ENCODE results near the gene TMEM244.

TMEM244 gene

DNA sequence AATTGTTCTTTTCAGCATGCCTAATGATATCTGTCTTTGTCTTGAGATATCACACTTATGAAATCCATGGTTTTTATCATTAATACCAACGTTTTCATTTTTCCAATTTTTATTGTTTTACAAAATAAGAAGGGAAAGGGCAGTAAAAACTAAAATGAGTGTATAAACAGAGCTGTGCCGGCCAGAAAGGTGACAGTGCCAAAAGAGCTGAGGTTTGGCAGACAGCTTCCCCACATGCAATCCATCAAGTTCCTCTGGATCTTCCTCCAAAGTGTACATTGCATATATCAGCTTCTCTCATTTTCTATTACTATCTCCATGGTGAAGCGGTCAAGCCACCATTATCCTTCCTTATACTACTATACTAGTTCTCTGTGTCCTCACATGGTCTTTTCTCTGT is 10.1 kb upstream of the TMEM244 start:
- Histone ChIP-seq H3K27ac (ENCODE audit: low read depth, low read length) (no peak overlapping the region), H3K4me1 (ENCODE audit: control insufficient read depth in 5 of 5, insufficient read depth in 5 of 5, low read length in 5 of 5) (peaks cover 0 to 3% (median 0%) of the 10 kb centered on the region in 5 donors), H3K36me3 (ENCODE audit: control insufficient read depth in 5 of 5, insufficient read depth in 5 of 5, low read length in 5 of 5) (no peaks in the 10 kb centered on the region), H3K9me3 (ENCODE audit: control insufficient read depth in 5 of 5, low read length in 5 of 5) (no peaks in the 10 kb centered on the region), H3K9ac (ENCODE audit: low read length in 5 of 5) (no peak overlapping the region), H3K27me3 (ENCODE audit: control insufficient read depth in 5 of 5, insufficient read depth in 4 of 5, low read length in 5 of 5) (no peaks in the 10 kb centered on the region), H3K4me3 (ENCODE audit: low read depth in 1 of 5, low read length in 5 of 5) (no peak overlapping the region)

DNA sequence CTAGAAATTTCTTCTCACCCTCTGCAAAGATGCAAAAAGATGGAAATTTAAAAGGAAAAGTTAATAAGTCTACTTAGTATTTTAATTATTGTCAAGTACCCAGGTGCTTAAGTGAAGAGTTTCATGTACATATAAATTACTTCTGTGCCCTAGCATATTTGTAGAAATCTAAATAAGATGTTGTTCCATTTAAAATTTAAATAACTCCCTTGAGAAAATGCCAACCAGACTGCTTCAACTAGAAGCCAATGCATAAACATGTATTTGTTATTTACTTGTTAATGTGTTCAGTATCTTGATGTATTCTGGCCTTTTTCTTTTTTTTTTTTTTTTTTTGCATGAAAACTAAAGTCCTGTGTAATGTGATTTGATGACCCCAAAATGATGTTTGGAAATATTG is 6.3 kb upstream of the TMEM244 start:
- H3K4me1 ChIP-seq (ENCODE audit: control insufficient read depth in 5 of 5, insufficient read depth in 5 of 5, low read length in 5 of 5), result peaks cover 0 to 3% (median 0%) of the 10 kb centered on the region in 5 donors
- no peaks in the 10 kb centered on the region for H3K9me3 ChIP-seq (ENCODE audit: control insufficient read depth in 5 of 5, low read length in 5 of 5)

DNA sequence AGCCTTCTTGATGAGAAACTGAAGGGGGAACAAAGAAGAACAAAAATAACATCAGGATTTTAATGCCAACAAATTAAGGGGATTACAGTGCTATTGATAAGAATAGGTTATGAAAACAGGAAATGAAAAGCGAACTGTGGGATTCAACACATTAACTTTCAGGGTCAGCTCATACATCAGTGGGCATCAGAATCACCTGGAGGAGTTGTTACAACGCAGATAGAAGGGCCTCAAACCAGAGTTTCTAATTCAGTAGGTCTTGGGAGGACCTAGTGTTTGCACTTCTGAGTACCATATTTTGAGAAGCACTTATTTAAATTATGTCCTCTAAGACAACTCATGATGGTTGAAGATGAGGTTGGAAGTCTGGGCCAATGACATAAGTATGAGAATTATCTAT is 5.6 kb upstream of the TMEM244 start:
- Histone ChIP-seq H3K36me3 (ENCODE audit: control insufficient read depth in 5 of 5, insufficient read depth in 5 of 5, low read length in 5 of 5) (no peaks in the 10 kb centered on the region), H3K27ac (ENCODE audit: low read depth, low read length) (no peak overlapping the region), H3K9me3 (ENCODE audit: control insufficient read depth in 5 of 5, low read length in 5 of 5) (no peaks in the 10 kb centered on the region), H3K27me3 (ENCODE audit: control insufficient read depth in 5 of 5, insufficient read depth in 4 of 5, low read length in 5 of 5) (no peaks in the 10 kb centered on the region), H3K4me3 (ENCODE audit: low read depth in 1 of 5, low read length in 5 of 5) (no peak overlapping the region), H3K9ac (ENCODE audit: low read length in 5 of 5) (no peak overlapping the region), H3K4me1 (ENCODE audit: control insufficient read depth in 5 of 5, insufficient read depth in 5 of 5, low read length in 5 of 5) (peaks cover 0 to 3% (median 0%) of the 10 kb centered on the region in 5 donors)

More for the DNA sequence above, 6.3 kb upstream of the TMEM244 start:
- Histone ChIP-seq H3K9ac (ENCODE audit: low read length in 5 of 5) (no peak overlapping the region), H3K36me3 (ENCODE audit: control insufficient read depth in 5 of 5, insufficient read depth in 5 of 5, low read length in 5 of 5) (no peaks in the 10 kb centered on the region), H3K27ac (ENCODE audit: low read depth, low read length) (no peak overlapping the region), H3K4me3 (ENCODE audit: low read depth in 1 of 5, low read length in 5 of 5) (no peak overlapping the region), H3K27me3 (ENCODE audit: control insufficient read depth in 5 of 5, insufficient read depth in 4 of 5, low read length in 5 of 5) (no peaks in the 10 kb centered on the region)

DNA sequence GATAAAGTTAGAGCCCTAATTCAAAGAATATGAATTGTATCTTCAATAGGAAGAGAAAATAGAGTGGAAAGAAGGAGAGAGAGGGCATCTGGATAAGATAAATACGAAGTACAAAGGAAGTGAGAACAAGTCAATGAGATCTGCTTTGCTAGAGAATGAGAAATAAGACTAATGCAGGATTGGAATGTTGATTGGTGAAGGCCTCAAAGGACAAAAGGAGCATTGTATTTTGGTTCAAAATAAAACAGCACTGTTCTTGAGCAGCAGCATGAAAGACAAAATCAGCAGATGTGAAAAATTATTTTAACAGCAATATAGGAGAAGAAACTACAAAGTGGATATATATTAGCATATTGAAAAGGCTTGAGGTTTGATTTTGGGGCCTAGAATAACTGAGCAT is 5.1 kb upstream of the TMEM244 start:
- Histone ChIP-seq H3K4me3 (ENCODE audit: low read depth in 1 of 5, low read length in 5 of 5) (no peak overlapping the region), H3K4me1 (ENCODE audit: control insufficient read depth in 5 of 5, insufficient read depth in 5 of 5, low read length in 5 of 5) (peaks cover 0 to 3% (median 0%) of the 10 kb centered on the region in 5 donors), H3K9me3 (ENCODE audit: control insufficient read depth in 5 of 5, low read length in 5 of 5) (no peaks in the 10 kb centered on the region), H3K27me3 (ENCODE audit: control insufficient read depth in 5 of 5, insufficient read depth in 4 of 5, low read length in 5 of 5) (no peaks in the 10 kb centered on the region), H3K27ac (ENCODE audit: low read depth, low read length) (no peak overlapping the region), H3K9ac (ENCODE audit: low read length in 5 of 5) (no peak overlapping the region), H3K36me3 (ENCODE audit: control insufficient read depth in 5 of 5, insufficient read depth in 5 of 5, low read length in 5 of 5) (no peaks in the 10 kb centered on the region)

DNA sequence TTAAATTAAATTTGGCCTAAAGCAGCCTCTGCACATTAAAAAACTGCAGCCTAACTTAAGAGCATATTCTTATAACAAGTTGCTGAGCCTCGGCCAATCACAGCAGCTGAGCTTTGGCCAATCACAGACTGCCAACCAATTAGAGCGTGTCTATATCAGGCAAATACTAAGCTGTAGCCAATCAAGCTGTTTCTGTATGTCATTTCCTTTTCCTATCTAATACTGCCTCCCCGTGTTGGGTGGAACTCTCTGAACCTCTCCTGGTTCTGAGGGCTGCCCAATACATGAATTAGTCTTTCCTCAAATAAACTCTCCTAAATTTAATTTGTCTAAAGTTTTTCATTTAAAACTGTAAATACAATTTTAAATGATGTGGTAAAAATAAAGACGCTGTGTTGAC is 3.9 kb upstream of the TMEM244 start:
- no peaks in the 10 kb centered on the region for H3K9me3 ChIP-seq (ENCODE audit: control insufficient read depth in 5 of 5, low read length in 5 of 5)

DNA sequence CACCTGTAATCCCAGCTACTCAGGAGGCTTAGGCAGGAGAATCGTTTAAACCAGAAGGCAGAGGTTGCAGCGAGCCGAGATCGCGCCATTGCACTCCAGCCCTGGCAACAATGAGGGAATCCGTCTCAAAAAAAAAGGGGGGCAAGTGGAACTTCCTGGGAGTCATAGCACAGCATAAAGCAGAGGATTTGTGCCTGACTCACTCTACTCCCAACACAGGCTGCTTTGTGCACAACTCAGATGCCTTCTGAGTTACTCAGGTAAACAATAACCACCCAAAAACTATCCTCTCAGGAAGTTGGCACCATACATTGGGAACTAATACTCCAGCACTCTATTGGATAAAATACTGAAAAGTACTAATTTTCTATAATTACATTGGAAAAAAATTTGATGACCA is 2.5 kb upstream of the TMEM244 start:
- Histone ChIP-seq H3K36me3 (ENCODE audit: control insufficient read depth in 5 of 5, insufficient read depth in 5 of 5, low read length in 5 of 5) (no peaks in the 10 kb centered on the region), H3K4me3 (ENCODE audit: low read depth in 1 of 5, low read length in 5 of 5) (no peak overlapping the region), H3K9me3 (ENCODE audit: control insufficient read depth in 5 of 5, low read length in 5 of 5) (no peaks in the 10 kb centered on the region), H3K9ac (ENCODE audit: low read length in 5 of 5) (no peak overlapping the region), H3K27ac (ENCODE audit: low read depth, low read length) (no peak overlapping the region), H3K4me1 (ENCODE audit: control insufficient read depth in 5 of 5, insufficient read depth in 5 of 5, low read length in 5 of 5) (peaks cover 0 to 3% (median 0%) of the 10 kb centered on the region in 5 donors), H3K27me3 (ENCODE audit: control insufficient read depth in 5 of 5, insufficient read depth in 4 of 5, low read length in 5 of 5) (no peaks in the 10 kb centered on the region)

More for the DNA sequence above, 3.9 kb upstream of the TMEM244 start:
- H3K27ac ChIP-seq (ENCODE audit: low read depth, low read length), result no peak overlapping the region
- H3K4me3 ChIP-seq (ENCODE audit: low read depth in 1 of 5, low read length in 5 of 5), result no peak overlapping the region
- H3K4me1 ChIP-seq (ENCODE audit: control insufficient read depth in 5 of 5, insufficient read depth in 5 of 5, low read length in 5 of 5), result peaks cover 0 to 3% (median 0%) of the 10 kb centered on the region in 5 donors
- no peaks in the 10 kb centered on the region for H3K36me3 ChIP-seq (ENCODE audit: control insufficient read depth in 5 of 5, insufficient read depth in 5 of 5, low read length in 5 of 5)
- no peaks in the 10 kb centered on the region for H3K27me3 ChIP-seq (ENCODE audit: control insufficient read depth in 5 of 5, insufficient read depth in 4 of 5, low read length in 5 of 5)
- H3K9ac ChIP-seq (ENCODE audit: low read length in 5 of 5), result no peak overlapping the region

DNA sequence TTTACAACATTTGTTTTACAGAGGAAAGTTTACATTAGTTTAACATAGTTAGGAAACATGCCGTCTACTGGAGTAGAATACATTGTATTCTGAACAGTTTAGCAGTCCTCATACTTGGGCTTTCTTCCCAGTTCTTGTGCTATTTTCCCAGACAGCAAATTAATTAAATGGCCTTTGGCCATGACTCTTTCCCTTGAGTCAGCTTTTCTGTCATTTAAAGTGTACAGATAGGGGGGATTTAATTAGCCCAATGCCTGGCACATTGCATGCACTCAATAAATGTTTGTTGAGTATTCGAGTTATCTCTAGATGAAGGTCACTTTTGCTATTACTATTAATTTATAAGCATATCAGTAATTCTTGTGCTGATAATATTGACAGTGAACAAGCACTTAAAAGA is 1.6 kb downstream of the TMEM244 start:
- Histone ChIP-seq H3K27me3 (ENCODE audit: control insufficient read depth in 5 of 5, insufficient read depth in 4 of 5, low read length in 5 of 5) (no peaks in the 10 kb centered on the region), H3K36me3 (ENCODE audit: control insufficient read depth in 5 of 5, insufficient read depth in 5 of 5, low read length in 5 of 5) (no peaks in the 10 kb centered on the region), H3K9me3 (ENCODE audit: control insufficient read depth in 5 of 5, low read length in 5 of 5) (no peaks in the 10 kb centered on the region), H3K4me1 (ENCODE audit: control insufficient read depth in 5 of 5, insufficient read depth in 5 of 5, low read length in 5 of 5) (no peaks in the 10 kb centered on the region), H3K9ac (ENCODE audit: low read length in 5 of 5) (no peak overlapping the region), H3K4me3 (ENCODE audit: low read depth in 1 of 5, low read length in 5 of 5) (no peak overlapping the region), H3K27ac (ENCODE audit: low read depth, low read length) (no peak overlapping the region)

DNA sequence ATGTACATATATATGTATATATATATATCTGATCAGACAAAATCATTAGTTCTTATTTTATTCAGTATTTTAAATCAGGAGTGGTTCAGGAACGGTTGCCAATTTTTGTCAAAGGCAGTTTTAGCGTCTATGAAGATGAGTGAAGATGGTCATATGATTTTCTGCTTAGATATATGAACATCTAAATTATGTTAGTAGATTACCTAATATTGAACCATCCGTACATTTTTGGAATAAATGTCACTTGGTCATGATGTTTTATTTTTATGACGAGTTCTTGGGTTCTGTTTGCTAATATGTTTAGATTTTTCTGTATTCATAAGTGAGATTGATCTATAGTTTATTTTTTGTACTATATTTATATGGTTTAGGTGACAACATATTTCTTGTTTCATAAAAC is 3.3 kb downstream of the TMEM244 start:
- no peaks in the 10 kb centered on the region for H3K9me3 ChIP-seq (ENCODE audit: control insufficient read depth in 5 of 5, low read length in 5 of 5)
- H3K4me1 ChIP-seq (ENCODE audit: control insufficient read depth in 5 of 5, insufficient read depth in 5 of 5, low read length in 5 of 5), result no peaks in the 10 kb centered on the region
- H3K4me3 ChIP-seq (ENCODE audit: low read depth in 1 of 5, low read length in 5 of 5), result no peak overlapping the region
- no peaks in the 10 kb centered on the region for H3K27me3 ChIP-seq (ENCODE audit: control insufficient read depth in 5 of 5, insufficient read depth in 4 of 5, low read length in 5 of 5)
- no peaks in the 10 kb centered on the region for H3K36me3 ChIP-seq (ENCODE audit: control insufficient read depth in 5 of 5, insufficient read depth in 5 of 5, low read length in 5 of 5)
- no peak overlapping the region for H3K9ac ChIP-seq (ENCODE audit: low read length in 5 of 5)
- H3K27ac ChIP-seq (ENCODE audit: low read depth, low read length), result no peak overlapping the region

DNA sequence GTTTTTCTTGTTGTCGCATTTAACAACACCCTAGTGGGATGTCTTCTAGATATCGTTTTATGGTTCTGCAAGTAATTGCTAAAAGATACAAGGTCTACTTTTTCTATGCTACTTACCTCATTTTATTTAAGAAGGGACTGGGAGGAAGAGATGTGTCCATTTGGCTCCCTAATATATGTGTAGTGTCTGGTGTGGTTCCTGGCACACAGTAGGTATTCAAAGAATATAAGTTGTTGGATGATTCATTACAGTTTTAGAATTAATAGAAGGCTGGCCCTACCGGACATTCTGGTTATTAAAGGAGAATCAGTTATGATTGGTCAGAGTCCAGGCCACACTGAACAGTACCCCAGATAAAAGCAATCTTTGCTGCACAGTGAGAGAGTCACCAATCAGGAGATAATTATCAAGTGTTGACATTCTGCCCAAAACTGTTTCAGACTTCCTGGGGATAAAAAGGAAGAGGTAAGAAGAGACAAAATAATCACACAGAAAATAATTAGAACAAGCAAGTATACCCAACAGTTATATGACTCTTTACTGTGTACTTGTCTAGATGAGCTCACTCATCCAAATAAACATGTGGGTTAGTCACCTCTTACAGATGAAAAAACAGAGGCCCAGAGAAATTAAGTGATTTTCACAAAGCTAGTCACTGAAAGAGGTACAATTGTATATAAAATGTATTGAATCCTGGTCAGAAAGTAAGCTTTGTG is 7.0 kb downstream of the TMEM244 start:
- H3K4me3 ChIP-seq (ENCODE audit: low read depth in 1 of 5, low read length in 5 of 5), result no peak overlapping the region
- no peak overlapping the region for H3K9ac ChIP-seq (ENCODE audit: low read length in 5 of 5)
- no peaks in the 10 kb centered on the region for H3K4me1 ChIP-seq (ENCODE audit: control insufficient read depth in 5 of 5, insufficient read depth in 5 of 5, low read length in 5 of 5)
- H3K9me3 ChIP-seq (ENCODE audit: control insufficient read depth in 5 of 5, low read length in 5 of 5), result no peaks in the 10 kb centered on the region
- H3K36me3 ChIP-seq (ENCODE audit: control insufficient read depth in 5 of 5, insufficient read depth in 5 of 5, low read length in 5 of 5), result no peaks in the 10 kb centered on the region
- no peaks in the 10 kb centered on the region for H3K27me3 ChIP-seq (ENCODE audit: control insufficient read depth in 5 of 5, insufficient read depth in 4 of 5, low read length in 5 of 5)
- H3K27ac ChIP-seq (ENCODE audit: low read depth, low read length), result no peak overlapping the region

DNA sequence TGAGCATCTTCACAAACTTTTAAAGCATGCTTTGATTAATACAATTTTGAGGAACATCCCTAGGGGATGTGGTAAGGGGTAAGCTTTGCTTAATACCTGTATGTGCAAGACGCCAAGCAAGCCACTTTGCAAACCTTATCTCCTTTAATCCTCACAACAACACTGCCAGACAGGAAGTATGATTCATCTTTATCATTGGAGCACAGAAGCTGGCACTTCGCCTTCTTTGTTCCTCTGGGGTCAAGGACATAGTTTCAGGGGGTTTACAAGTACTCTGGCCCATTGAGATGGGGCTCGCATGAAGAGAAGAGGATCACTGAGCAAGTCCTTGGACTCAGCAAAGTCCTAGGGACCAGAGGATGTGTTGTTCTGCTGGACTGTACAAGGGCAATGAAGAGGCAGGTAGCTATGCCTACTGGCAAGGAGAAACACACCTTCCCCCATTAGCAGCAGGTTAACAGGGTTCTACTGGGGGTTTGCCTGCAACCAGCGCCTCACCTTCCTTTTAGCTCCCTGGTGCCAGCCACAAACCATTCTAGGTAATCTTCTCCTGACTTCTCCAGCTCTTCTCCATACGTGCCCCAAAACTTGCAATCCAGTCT is 8.8 kb downstream of the TMEM244 start:
- no peaks in the 10 kb centered on the region for H3K9me3 ChIP-seq (ENCODE audit: control insufficient read depth in 5 of 5, low read length in 5 of 5)
- no peak overlapping the region for H3K4me3 ChIP-seq (ENCODE audit: low read depth in 1 of 5, low read length in 5 of 5)
- H3K27me3 ChIP-seq (ENCODE audit: control insufficient read depth in 5 of 5, insufficient read depth in 4 of 5, low read length in 5 of 5), result no peaks in the 10 kb centered on the region
- no peak overlapping the region for H3K9ac ChIP-seq (ENCODE audit: low read length in 5 of 5)
- H3K27ac ChIP-seq (ENCODE audit: low read depth, low read length), result no peak overlapping the region
- no peaks in the 10 kb centered on the region for H3K36me3 ChIP-seq (ENCODE audit: control insufficient read depth in 5 of 5, insufficient read depth in 5 of 5, low read length in 5 of 5)
- no peaks in the 10 kb centered on the region for H3K4me1 ChIP-seq (ENCODE audit: control insufficient read depth in 5 of 5, insufficient read depth in 5 of 5, low read length in 5 of 5)
